Islet of Langerhans (tissue), 1 donor: Measurements from ENCODE around the gene KRT33A.
"Not testable (repeated sequence)": the region's sequence is repeated elsewhere in the genome, so short reads cannot be mapped to it uniquely, and the experiment has no call there.

Experiments used
- FAIRE-seq: peaks from one replicate; lab custom pipeline; 2011; peaks lifted over from hg19 to GRCh38; lab: Jason Lieb, UNC

The KRT33A gene

DNA sequence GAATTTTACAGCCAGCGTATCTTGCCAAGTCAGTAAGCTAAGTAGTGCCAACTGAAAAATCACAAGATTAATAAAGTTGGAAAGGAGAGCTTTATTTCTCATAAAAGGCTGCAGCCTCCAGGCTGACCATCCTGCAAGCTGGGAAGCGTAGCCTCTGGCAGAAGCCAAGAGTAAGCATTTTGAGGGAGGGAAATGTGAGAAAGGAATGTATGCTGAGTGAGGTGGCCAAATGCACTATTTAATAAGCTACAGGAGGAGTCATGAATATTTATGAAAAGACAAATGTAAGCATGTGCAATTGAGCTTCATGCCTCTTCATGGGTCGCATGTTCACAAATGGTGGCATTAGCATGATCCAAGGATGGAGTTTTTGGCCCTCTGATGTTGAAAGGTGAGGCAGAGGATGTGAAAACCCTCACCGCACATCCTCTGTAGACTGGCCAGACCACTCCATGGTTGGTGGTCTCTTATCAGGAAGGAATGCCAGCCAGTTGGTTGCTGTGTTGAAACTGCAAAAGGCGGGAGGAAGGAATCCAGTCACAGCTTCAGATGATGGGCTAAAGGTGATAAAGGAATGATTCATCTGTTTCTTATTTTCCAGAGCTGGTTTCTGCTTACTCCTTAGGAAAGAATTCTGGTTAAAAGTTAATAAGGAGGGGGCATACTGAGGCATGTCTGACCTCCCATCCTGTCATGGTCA, 9.8 kb upstream of the KRT33A start:
- no peak for FAIRE-seq

DNA sequence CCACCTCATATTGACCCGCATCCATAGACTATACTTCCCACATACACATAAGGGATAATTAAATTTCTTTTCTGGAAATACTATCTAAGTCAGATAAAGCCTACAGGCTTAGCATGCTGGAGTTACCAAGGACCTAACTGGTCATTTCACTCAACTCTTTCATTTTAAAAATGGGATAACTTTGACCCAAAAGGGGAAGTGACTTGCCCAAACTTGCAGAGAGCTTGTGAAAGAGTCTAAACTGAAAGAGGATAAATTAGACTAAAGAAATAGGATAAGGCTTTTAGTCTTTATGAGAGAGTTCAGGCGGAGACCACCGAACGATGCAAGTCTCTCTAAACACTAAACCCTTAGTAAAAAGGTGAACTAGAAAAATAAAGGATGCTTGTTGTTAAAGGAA, 3.9 kb upstream of the KRT33A start:
- no peak for FAIRE-seq

- no peak for FAIRE-seq
Measured at GRCh38 chr17:41352597-41353366, 2.2 kb upstream of the KRT33A start.

DNA sequence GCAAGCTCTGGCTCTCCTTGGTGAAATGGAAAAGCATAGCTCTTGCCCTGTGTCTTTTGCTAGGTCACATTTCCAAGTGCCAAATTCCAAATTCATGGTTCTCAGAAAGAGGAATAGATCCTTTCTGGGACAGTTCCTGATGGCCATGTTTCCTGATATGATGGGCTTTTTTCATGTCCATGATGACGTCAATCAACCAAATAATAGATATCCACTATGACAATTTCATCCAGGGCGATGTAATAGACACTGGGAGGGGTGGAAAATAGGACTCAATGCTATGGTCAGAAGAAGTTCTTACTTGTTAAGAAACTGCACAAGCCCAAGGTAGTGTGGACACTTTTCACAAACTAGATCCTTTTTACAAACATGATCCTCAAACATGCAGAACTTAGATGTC, 549 bp upstream of the KRT33A start:
- no peak for FAIRE-seq

DNA sequence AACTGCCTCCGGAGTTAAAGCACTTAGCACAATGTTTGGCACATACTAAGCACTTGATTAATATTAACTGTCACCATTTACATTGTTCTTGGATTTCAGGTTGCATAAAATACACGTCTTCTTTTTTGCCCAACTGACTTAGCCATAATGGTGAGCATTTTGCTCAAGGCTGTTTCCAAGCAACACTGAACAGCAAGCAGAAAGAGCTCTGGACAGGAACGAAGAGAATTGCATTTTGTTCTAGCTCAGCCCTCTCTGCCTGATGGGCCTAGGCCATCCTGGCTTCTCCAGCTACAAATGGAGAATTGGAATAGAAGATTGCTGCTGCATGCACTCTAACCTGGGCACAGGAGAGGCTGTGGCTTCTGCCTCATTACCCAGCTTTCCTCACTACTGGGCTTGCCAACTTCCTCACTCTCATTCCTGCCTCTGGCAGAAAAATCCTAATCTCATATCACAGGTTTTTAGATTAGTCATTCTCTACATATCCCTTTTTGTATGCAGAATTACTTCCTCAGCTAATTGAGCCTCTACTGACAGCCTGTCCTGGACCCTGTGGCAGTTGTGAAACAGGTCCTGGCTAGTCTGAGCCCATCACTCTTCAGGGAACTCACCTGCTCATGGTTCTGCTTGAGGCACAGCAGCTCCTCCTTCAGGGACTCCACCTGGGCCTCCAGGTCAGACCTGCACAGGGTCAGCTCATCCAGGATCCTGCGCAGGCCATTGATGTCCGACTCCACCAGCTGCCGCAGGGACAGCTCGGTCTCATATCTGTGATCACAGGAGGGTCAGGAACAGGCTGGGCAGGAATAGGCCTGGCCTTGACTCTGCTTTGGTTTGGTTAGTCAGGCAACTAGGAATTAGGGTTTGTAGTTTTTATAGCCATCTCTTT, 2.5 kb downstream of the KRT33A start:
- FAIRE-seq: peak; percentile 98

GRCh38 chr17:41346421-41346820, 4.2 kb downstream of the KRT33A start:
- not testable (repeated sequence) for FAIRE-seq

- FAIRE-seq: no peak
Measured at GRCh38 chr17:41345992-41346391, 4.6 kb downstream of the KRT33A start.

GRCh38 chr17:41343029-41343428, 7.6 kb downstream of the KRT33A start:
- FAIRE-seq: no peak

- FAIRE-seq: no peak
Measured at GRCh38 chr17:41340934-41341861, 9.4 kb downstream of the KRT33A start.

DNA sequence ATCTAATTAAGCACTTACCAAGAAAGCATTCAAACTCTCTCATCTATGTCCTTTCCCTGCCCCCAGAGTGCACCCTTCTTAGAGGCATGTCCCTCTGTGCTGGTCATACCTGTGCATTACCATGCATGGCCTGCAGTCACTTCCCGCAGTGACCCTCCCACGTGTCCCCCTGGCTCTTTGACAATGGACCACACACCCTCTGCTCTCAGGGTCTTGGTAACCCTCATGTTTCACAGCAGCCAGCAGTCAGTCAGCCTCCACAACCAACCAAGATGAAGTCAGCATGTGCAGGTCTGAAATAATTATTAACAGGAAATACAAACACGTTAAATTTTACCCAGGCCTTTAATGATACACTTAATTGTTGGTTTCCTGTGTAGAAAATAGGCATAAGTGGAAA, 10.1 kb downstream of the KRT33A start:
- FAIRE-seq: no peak

DNA sequence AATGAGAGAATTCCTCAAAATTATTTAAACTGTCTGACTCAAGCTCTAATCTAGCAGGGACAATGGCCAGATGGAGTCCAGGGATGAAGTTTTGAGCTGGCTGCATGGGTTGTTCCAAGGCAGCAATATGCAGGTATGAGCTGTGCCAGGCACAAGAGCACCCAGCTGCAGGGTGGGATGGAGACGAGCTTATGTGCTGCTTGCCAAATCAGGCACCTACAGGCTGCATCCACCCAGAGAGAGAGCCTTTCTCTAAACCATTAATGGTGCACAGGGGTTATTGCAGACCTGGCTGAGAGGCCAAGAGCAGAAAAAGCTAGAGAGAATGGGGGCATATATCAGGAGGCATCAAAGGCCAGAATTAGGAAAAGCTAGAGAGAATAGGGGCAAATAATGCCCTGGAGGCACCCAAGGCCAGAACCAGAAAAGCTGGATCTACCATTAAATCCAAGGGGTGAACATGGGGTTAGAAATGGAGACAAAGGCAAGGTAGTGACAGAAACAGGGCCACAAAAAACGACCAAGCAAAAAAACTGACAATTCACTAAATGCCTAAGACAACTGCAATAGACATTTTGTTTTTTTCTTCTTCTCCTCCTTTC, 11.0 kb downstream of the KRT33A start:
- no peak for FAIRE-seq

GRCh38 chr17:41338961-41339485, 11.6 kb downstream of the KRT33A start:
- FAIRE-seq: no peak

DNA sequence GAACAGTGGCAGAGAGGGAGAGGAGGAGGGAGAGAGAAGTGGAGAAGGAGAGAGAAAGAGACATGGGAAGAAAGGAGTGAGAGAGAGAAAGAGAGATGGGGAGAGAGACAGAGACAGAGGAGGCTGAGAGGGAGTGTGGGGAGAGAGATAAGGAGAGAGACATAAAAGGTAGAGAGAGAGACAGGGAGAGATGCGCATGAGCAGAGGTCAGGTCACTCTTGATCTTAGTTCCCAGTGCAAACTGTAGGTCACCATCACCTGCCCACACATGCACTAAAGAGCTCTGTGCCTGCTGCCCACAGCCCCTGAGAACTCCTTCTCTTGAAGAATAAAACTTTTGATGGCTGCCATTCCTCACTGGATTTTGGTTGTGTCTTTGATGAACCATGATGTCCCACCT, 14.9 kb downstream of the KRT33A start:
- no peak for FAIRE-seq

DNA sequence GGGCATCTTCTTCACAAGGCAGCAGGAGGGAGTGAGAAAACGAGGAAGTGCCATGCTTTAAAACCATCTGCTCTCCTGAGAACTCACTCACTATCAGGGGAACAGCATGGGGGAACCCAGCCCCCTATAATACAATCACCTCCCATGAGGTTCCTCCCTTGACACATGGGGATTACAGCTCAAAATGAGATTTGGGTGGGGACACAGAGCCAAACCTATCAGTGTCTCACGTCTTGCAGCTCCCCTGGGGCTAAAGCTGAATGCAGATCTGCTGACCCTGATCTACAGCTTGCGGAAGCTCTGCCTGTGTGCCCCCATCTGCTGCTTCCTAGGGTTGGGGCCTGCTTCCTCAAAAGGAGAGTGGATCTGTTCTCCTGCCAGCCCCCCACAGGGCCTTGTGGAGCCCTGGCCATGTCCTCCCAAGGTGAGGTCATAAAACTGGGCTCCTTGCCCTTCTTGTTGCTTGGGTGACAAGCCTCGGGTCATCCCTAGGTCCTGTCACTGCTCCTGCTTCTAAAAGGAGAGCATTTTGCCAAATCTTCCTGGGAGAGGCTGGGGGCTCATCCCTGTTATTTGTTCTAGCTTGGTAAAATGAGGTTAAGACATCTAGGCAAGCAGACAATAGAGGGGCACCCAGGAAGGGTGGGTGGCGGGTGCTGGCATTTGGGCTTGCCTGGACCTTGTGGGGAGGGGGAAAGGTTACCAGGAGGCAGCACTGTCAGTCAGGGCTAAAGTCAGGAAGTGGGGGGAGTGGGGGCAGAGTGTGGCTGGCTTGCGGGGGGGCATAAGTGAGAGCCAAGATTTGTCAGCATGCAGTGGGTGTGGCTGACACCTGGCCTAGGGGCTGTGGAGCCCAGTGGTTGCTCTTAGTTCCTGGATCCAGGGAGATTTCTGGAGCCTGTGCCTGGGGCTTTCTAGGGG, 16.0 kb downstream of the KRT33A start:
- FAIRE-seq: no peak

- no peak for FAIRE-seq
Measured at GRCh38 chr17:41333836-41334235, 16.8 kb downstream of the KRT33A start.

DNA sequence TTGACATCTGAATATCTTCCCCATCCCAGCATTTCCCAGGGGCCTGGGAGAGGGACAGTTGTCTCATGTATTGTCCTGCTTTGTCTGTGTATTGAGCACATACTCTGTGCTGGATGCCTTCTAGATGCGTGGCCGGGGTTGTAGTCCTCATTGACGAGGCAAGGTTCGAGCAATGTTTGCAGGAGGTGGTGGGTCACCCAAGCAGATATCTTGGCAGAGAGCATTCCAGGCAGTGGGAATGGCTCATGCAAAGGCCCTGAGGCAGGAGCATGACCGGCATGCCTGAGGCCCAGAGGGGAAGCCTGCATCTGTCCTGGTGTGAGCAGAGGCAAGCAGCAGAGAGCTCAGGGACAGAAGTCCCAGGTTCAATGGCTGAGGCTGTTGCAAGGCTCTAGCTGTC, 17.5 kb downstream of the KRT33A start:
- FAIRE-seq: no peak

DNA sequence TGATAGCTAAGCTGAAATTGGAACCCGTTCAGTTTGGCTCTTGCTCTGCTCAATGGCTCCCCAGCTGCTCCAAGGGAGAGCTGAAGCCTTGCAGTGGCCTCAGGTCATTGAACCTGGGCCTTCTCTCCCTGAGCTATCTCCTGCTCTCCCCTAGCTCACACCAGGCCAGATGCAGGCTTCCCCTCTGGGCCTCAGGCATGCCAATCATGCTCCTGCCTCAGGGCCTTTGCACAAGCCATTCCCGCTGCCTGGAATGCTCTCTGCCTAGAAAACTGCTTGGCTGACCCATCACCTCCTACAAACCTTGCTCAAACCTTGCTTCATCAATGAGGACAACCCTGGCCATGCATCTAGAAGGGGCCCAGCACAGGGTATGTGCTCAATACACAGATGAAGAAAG, 18.4 kb downstream of the KRT33A start:
- no peak for FAIRE-seq

- no peak for FAIRE-seq
Measured at GRCh38 chr17:41331606-41332005, 19.0 kb downstream of the KRT33A start.

DNA sequence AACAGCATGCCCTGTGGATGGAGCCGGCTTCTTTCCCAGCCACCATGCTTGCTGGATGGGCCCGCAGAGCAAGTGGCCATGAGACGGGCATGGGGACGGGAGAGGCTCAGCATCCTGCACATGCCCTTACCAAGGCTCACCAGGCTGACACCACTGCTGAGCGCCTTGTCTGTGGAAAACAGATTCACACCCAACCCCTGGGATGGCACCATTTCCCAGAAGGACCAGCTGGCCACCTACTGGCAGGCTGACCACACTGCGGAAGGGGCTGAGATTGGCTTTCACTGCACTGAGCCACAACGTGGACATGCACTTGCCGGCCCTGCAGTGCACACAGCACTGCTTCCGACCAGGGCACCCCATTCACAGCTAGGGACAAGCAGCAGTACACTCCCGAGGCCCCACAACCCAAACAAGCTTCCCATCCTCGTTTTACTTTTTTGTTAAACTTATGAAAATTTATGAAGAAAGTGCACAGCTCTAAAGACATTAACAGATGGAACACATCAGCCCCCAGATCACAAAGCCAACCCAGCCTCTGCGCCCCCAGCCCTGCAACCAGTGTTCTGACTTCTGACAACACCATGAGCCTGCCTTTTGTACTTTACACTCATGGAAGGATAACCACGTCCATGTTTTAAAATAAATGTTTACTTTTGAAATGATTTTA, 21.2 kb downstream of the KRT33A start:
- no peak for FAIRE-seq
